HUES48 (cell line): ENCODE results near the gene PEA15.

Experiments used
- H3K27ac ChIP-seq: one replicate; pipeline ENCODE4 v1.7.0; 2013; ENCODE audit warnings: low read depth, low read length, inconsistent platforms
- H3K27me3 ChIP-seq: 2 replicates; pipeline ENCODE4 v1.6.1; 2013; ENCODE audit warnings: mild to moderate bottlenecking, low read length; ENCODE audit not compliant: control insufficient read depth, insufficient read depth
- H3K36me3 ChIP-seq: 2 replicates; pipeline ENCODE4 v1.6.1; 2013; ENCODE audit warnings: low read length; ENCODE audit not compliant: control insufficient read depth, insufficient read depth
- H3K4me1 ChIP-seq: 2 replicates; pipeline ENCODE4 v1.6.1; 2013; ENCODE audit warnings: mild to moderate bottlenecking, low read length; ENCODE audit not compliant: control insufficient read depth, insufficient read depth
- H3K4me3 ChIP-seq: 2 replicates; pipeline ENCODE4 v1.5.1; 2013; ENCODE audit warnings: mild to moderate bottlenecking, low read depth, low read length
- H3K9ac ChIP-seq: 2 replicates; pipeline ENCODE4 v1.6.1; 2013; ENCODE audit warnings: mild to moderate bottlenecking, low read depth, low read length, moderate library complexity
- H3K9me3 ChIP-seq: 2 replicates; pipeline ENCODE4 v1.6.1; 2013; ENCODE audit warnings: low read length; ENCODE audit not compliant: control insufficient read depth, insufficient read depth

PEA15 gene, protein sequence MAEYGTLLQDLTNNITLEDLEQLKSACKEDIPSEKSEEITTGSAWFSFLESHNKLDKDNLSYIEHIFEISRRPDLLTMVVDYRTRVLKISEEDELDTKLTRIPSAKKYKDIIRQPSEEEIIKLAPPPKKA

DNA sequence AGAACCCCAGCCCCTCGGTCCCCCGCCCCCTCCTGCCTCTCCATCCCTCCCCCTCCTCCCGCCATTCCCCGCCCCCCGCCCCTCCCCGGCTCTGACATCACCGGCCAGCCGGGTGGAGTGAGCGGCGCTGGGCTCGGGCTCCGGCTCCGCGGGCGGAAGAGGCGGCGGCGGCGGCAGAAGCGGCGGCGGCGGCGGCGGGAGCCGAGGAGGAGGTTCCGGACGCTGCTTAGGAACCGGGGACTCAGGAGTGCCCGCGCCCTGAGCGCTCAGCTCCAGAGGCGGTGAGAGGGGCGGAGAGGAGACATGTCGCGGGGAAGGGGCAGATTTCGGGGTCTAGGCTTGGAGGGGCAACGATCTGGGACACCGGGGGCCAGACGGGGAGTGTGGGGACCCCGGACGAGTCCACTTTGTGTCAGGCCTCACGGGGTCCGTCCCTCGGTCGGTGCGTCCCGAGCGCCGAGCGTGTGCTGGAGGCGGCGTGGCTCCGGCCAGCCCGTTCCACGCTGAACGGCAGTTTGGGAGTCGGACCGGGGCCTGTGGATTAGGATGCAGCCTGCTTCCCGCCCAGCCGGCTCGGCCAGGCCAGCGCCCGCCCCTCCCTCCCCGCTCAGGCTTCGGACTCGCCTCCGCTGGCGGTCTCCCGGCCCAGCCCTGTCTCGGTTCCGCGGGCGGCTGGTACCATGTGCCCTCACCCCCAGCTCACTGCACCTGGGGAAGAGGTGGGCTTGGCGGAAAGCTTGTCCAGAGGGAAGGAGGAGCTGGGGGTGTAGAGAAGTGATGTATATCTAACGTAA lies at the start of gene PEA15:
TSS of gene PEA15 (plus strand) at position 143 of the 794 bp plus-strand sequence. CDS start 6,161 bp downstream, outside the sequence.
- Histone ChIP-seq H3K9ac (peak within 1 kb of the TSS; percentile 87), H3K9me3 (no peaks in the 10 kb centered on the region), H3K4me3 (peak within 1 kb of the TSS; percentile 98), H3K4me1 (peaks cover 53% of the 10 kb centered on the region), H3K27ac (peak within 1 kb of the TSS; percentile 85), H3K27me3 (no peaks in the 10 kb centered on the region), H3K36me3 (peaks cover 28% of the 10 kb centered on the region)

DNA sequence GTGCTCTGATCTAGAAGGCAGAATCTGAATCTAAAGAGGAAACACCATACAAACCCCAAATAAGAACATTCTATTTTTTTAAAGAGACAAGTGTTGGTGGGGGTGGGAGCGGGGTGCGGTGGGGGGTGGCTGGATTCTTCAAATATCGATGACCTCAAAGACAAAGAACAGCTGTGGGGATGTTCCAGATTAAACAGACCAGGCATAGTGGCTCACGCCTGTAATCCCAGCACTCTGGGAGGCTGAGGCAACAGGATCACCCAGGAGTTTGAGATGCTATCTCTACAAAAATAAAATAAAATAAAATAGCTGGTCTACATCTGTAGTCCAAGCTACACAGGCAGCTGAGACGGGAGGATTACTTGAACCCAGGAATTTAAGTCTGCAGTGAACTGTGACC lies 48.8 kb upstream of the PEA15 start:
- Histone ChIP-seq H3K36me3 (no peaks in the 10 kb centered on the region), H3K9ac (no peak overlapping the region), H3K27ac (no peak overlapping the region), H3K4me3 (no peak overlapping the region), H3K9me3 (no peaks in the 10 kb centered on the region), H3K4me1 (no peaks in the 10 kb centered on the region), H3K27me3 (no peaks in the 10 kb centered on the region)

DNA sequence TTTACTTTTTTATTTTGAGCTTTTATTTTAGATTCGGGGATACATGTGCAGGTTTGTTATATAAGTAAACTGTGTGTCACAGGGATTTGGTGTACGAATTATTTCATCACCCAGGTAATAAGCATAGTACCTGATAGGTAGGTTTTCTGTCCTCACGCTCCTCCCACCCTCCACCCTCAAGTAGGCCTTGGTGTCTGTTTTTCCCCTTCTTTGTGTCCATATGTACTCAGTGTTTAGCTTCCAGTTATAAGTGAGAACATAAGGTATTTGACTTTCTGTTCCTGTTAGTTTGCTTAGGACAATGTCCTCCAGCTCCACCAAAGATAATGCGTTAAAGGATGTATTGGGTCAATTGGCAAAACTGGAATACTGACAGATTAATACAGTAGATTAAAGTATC lies 48.0 kb upstream of the PEA15 start:
- Histone ChIP-seq H3K4me1 (peaks cover 3% of the 10 kb centered on the region; the same call in 1 of the 2 replicates), H3K27me3 (no peaks in the 10 kb centered on the region), H3K27ac (no peak overlapping the region), H3K4me3 (no peak overlapping the region), H3K9ac (no peak overlapping the region), H3K9me3 (no peaks in the 10 kb centered on the region), H3K36me3 (no peaks in the 10 kb centered on the region)

DNA sequence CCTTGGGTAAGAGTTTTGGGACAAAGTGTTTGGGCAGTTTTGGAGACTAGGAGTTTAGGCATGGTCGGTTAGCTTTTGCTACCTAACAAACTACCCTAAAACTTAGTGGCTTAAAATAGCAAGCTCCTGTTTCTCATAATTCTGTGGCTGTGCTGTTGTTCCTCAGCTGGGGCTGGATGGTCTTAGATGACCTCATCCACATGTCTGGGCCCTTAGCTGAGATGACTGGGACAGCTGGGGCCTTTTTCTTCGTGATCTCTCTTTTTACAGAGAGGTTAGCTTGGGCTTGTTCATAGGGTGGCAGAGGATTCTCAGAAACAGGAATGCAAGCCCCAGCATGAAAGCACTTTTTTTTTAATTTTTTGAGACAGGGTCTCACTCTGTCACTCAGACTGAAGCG lies 47.2 kb upstream of the PEA15 start:
- H3K36me3 ChIP-seq: no peaks in the 10 kb centered on the region
- H3K9ac ChIP-seq: no peak overlapping the region
- no peak overlapping the region for H3K27ac ChIP-seq
- H3K4me1 ChIP-seq: peaks cover 8% of the 10 kb centered on the region
- no peaks in the 10 kb centered on the region for H3K27me3 ChIP-seq
- H3K4me3 ChIP-seq: no peak overlapping the region
- no peaks in the 10 kb centered on the region for H3K9me3 ChIP-seq

DNA sequence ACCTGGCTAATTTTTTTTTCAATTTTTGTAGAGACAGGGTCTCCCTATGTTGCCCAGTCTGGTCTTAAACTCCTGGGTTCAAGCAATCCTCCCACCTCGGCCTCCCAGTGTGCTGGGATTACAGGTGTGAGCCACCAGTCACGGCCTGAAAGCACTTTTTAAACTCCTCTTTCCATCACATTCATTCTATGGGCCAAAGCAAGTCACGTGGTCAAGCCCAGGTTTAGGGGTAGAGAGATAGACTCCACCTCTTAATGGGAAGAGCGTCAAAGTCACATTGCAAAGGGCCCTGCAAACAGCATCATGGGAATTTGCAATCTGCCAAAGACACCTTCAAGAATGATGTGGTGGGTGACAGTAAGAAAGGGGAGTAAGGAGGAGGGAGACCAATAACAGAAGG lies 46.6 kb upstream of the PEA15 start:
- H3K36me3 ChIP-seq: no peaks in the 10 kb centered on the region
- H3K27ac ChIP-seq: no peak overlapping the region

DNA sequence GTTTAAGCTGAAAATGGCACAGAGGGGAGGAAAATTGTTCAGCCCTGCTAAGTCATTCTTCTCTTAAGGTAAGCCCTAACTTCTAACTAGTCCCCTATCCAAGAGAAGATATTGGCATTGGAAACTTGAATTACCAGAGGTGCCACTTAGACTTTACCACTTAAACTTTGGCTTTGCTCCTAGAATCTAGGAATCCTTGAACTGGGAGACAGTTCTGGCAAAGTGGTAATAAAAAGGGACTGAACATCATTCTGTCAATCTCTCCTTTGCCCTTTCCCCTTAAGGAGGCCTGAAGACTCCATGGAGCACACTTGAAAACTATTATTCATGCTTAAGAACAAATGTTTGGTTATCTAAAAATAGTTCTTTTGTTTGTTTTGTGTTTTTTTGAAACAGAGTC lies 45.3 kb upstream of the PEA15 start:
- H3K9ac ChIP-seq: no peak overlapping the region
- no peaks in the 10 kb centered on the region for H3K36me3 ChIP-seq
- no peaks in the 10 kb centered on the region for H3K9me3 ChIP-seq
- peaks cover 8% of the 10 kb centered on the region for H3K4me1 ChIP-seq
- no peak overlapping the region for H3K27ac ChIP-seq
- no peaks in the 10 kb centered on the region for H3K27me3 ChIP-seq
- H3K4me3 ChIP-seq: no peak overlapping the region

More for the DNA sequence above, 46.6 kb upstream of the PEA15 start:
- Histone ChIP-seq H3K27me3 (no peaks in the 10 kb centered on the region), H3K9ac (no peak overlapping the region), H3K9me3 (no peaks in the 10 kb centered on the region), H3K4me3 (no peak overlapping the region), H3K4me1 (peaks cover 8% of the 10 kb centered on the region)

DNA sequence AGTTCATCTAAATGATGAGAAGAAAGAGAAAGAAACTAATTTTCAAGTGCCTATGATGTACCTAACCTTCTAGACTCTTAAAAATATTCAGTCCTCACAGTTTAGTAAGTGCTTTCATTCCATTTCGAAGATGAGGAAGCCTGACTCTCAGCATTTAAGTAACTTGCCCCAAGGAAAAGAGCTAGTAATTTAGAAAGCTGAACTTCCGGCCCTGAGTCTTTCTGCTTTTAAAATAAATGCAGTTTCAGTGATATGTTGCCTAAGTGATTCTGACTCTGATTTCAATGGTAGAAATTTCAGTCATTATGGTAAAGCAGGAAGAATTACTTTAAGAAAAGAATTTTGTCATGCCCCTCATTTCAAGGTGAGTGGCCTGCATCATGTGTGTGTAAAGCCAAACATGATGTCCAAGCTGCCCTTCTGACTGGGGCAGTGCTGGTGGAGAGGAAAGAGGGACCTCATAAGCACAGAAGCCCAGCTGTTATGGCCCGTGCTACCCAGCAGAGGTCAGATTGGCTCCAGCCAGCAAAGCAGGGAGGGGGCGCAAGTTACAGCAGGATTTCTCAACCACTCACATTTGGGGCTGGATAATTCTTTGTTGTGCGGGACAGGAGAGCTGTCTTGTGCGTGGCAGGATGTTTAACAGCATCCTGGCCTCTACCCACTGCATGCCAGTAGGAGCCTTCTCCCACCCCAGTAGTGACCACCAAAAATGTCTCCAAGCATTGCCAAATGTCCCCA lies 43.0 kb upstream of the PEA15 start:
- 0 out of 2 replicates have a peak, but pooled peaks cover 4% of the 10 kb centered on the region for H3K27me3 ChIP-seq
- H3K36me3 ChIP-seq: no peaks in the 10 kb centered on the region
- H3K4me1 ChIP-seq: peaks cover 9% of the 10 kb centered on the region
- no peak overlapping the region for H3K4me3 ChIP-seq
- H3K9me3 ChIP-seq: no peaks in the 10 kb centered on the region
- H3K9ac ChIP-seq: no peak overlapping the region
- H3K27ac ChIP-seq: no peak overlapping the region

DNA sequence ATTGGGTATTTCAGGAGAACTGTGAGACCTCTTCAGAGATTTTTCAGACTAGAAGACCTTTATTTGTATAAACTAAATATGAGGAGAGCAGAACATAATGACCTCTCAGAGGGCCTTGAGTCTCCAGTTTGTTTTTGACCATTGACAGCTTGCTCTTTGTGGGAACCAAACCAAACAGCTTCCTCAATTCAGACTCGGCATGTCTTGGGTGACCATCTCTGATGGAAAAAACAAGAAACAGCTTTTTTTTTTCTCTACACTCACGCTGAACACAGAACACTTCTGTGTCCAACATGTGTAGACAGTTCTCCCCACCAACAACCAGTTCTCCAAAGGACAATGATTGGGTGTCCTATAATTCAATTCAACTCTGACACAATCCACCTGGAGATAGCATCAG lies 42.3 kb upstream of the PEA15 start:
- H3K9ac ChIP-seq: no peak overlapping the region

DNA sequence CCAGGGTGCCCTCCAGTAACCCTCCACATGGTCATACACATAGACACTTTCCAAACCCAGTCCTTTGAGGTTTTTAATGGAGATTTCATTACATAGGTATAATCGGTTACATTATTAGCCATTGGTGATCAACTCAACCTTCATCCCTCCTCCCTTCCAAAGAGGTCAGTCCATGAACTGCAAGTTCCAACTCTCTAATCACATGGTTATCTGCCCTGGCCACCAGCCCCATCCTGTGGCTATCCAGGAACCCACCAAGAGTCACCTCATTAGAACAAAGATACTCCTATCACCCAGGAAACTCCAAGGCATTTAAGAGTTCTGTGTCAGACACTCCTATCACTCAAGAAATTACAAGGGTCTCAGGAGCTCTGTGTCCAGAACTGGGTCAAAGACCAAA lies 41.6 kb upstream of the PEA15 start:
- Histone ChIP-seq H3K27me3 (0 out of 2 replicates have a peak, but pooled peaks cover 7% of the 10 kb centered on the region), H3K4me3 (no peak overlapping the region), H3K9ac (no peak overlapping the region), H3K9me3 (no peaks in the 10 kb centered on the region), H3K4me1 (peaks cover 20% of the 10 kb centered on the region), H3K36me3 (no peaks in the 10 kb centered on the region), H3K27ac (no peak overlapping the region)

More for the DNA sequence above, 42.3 kb upstream of the PEA15 start:
- no peaks in the 10 kb centered on the region for H3K36me3 ChIP-seq
- 0 out of 2 replicates have a peak, but pooled peaks cover 5% of the 10 kb centered on the region for H3K27me3 ChIP-seq
- no peak overlapping the region for H3K27ac ChIP-seq
- no peak overlapping the region for H3K4me3 ChIP-seq
- H3K9me3 ChIP-seq: no peaks in the 10 kb centered on the region
- peaks cover 17% of the 10 kb centered on the region for H3K4me1 ChIP-seq

DNA sequence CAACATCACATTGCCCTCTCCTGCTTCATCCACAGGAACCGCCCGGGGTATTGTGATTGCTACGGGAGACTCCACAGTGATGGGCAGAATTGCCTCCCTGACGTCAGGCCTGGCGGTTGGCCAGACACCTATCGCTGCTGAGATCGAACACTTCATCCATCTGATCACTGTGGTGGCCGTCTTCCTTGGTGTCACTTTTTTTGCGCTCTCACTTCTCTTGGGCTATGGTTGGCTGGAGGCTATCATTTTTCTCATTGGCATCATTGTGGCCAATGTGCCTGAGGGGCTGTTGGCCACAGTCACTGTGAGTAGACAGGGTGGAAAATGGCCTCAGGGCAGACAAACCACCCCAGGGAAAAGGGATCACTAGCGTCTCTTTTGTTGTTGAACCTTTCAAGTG lies 41.1 kb upstream of the PEA15 start:
- no peak overlapping the region for H3K27ac ChIP-seq

More for the DNA sequence above, 41.1 kb upstream of the PEA15 start:
- H3K4me1 ChIP-seq: peaks cover 25% of the 10 kb centered on the region
- no peak overlapping the region for H3K9ac ChIP-seq
- H3K27me3 ChIP-seq: 0 out of 2 replicates have a peak, but pooled peaks cover 7% of the 10 kb centered on the region
- H3K36me3 ChIP-seq: no peaks in the 10 kb centered on the region
- H3K4me3 ChIP-seq: no peak overlapping the region
- H3K9me3 ChIP-seq: no peaks in the 10 kb centered on the region
